Measurements from ENCODE around the gene AUTS2.

DNA sequence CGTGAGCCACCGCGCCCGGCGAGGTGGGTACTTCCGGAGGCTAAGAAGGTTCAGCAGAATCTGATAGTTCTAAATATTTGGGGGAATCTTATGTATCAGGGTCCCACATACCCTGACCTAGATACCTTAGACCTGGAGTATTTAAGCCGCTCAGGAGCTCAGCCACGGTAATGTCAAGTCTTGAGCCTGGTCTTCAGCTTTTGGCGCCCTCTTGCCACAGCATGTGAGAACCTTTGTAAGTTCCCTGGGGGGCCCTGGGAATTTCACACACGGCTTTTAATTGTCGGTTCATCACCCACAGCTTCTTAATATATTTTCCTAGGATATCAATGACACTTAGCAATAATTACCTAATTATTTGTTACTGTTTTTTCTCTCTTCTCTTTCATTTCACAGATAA, 1209.4 kb downstream of the AUTS2 start:
- TF ChIP-seq, protein P1, sequence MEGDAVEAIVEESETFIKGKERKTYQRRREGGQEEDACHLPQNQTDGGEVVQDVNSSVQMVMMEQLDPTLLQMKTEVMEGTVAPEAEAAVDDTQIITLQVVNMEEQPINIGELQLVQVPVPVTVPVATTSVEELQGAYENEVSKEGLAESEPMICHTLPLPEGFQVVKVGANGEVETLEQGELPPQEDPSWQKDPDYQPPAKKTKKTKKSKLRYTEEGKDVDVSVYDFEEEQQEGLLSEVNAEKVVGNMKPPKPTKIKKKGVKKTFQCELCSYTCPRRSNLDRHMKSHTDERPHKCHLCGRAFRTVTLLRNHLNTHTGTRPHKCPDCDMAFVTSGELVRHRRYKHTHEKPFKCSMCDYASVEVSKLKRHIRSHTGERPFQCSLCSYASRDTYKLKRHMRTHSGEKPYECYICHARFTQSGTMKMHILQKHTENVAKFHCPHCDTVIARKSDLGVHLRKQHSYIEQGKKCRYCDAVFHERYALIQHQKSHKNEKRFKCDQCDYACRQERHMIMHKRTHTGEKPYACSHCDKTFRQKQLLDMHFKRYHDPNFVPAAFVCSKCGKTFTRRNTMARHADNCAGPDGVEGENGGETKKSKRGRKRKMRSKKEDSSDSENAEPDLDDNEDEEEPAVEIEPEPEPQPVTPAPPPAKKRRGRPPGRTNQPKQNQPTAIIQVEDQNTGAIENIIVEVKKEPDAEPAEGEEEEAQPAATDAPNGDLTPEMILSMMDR (IDR thresholded peaks at IDR 0.05; ENCODE audit: insufficient read depth, low read length), result no peak
- TF ChIP-seq GABPA (IDR thresholded peaks at IDR 0.05; ENCODE audit: low read depth) (no peak), POLR2AphosphoS5 (IDR thresholded peaks at IDR 0.05; ENCODE audit: low read depth) (no peak)

Data from HL-60 (cell line).